Stomach (tissue), 4 donors: ENCODE results near the gene RBMS1.

Source experiments
- CTCF ChIP-seq, 7 experiments: fragments of 450-650 bp in 4 of 7; fragments of 200-600 bp in 3 of 7; sonication (generic) in 3 of 7; IDR thresholded peaks; one replicate each; pipeline ENCODE4 v1.5.1; 2016 to 2019; ENCODE audit warnings: antibody characterized with exemption in 7 of 7, control low read depth in 2 of 7, mild to moderate bottlenecking in 1 of 7
- EP300 ChIP-seq: sonication (generic); formaldehyde crosslinking; IDR thresholded peaks from one replicate; pipeline ENCODE4 v1.6.1; 2017; ENCODE audit warnings: antibody characterized with exemption
- POLR2A ChIP-seq, 4 donors: fragments of 450-650 bp; IDR thresholded peaks; one replicate each; pipeline ENCODE4 v1.6.1; 2016; ENCODE audit warnings: antibody characterized with exemption in 4 of 4, control low read depth in 2 of 4, mild to moderate bottlenecking in 1 of 4, moderate library complexity in 1 of 4
- POLR2AphosphoS5 ChIP-seq, 3 donors: sonication (generic); formaldehyde crosslinking; IDR thresholded peaks; one replicate each; pipeline ENCODE4 v1.6.1; 2016; ENCODE audit warnings: antibody characterized with exemption in 3 of 3

- TF ChIP-seq CTCF (IDR thresholded peaks at IDR 0.05) (no peak), POLR2A (IDR thresholded peaks at IDR 0.05) (no peak), POLR2AphosphoS5 (IDR thresholded peaks at IDR 0.05) (no peak), EP300 (no peak)
These were observed 23.9 kb downstream of the RBMS1 start for GRCh38 chr2:160469621-160470204.
